GM21717 (cell line): ENCODE results near the gene CFAP70.
"Not testable (repeated sequence)": the region's sequence is repeated elsewhere in the genome, so short reads cannot be mapped to it uniquely, and the experiment has no call there.

Experiments
- ATAC-seq: cut with Tn5 transposase; IDR thresholded peaks from one replicate; pipeline ENCODE4 v1.9.1; 2021; ENCODE audit warnings: mild to moderate bottlenecking, moderate library complexity; ENCODE audit not compliant: unreplicated experiment

The CFAP70 gene

DNA sequence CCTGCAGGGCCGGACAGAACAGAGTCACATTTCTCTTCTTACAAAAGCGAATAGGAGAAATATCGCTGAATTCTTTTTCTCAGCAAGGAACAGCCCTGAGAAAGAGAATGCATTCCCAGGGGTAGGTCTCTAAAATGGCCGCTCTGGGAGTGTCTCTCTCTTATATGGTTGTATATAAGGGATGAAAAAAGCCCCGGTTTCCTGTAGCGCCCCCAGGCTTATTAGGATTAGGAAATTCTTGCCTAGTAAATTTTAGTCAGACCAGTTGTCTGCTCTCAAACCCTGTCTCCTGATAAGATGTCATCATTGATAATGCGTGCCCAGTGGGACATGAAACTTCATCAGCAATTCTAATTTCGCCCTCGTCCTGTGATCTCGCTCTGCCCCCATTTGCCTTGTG is 100.1 kb downstream of the CFAP70 start:
- ATAC-seq = not testable (repeated sequence)

DNA sequence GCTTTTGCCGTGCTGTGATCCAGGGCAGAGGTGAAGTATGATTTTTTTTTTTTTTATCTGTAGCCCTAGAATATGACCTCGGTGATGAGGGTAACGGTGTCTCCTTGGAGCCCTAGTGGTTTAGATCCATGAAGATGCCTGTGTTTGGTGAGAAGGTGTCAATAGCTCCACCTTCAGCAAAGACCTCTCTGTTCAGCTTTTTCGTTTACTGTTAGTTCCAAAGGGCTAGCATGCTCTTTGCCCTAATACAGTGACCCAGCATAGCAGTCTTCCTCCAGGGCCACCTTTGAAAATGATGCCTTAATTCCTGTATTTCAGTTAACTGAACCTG is 105.5 kb downstream of the CFAP70 start:
- no peak for ATAC-seq

DNA sequence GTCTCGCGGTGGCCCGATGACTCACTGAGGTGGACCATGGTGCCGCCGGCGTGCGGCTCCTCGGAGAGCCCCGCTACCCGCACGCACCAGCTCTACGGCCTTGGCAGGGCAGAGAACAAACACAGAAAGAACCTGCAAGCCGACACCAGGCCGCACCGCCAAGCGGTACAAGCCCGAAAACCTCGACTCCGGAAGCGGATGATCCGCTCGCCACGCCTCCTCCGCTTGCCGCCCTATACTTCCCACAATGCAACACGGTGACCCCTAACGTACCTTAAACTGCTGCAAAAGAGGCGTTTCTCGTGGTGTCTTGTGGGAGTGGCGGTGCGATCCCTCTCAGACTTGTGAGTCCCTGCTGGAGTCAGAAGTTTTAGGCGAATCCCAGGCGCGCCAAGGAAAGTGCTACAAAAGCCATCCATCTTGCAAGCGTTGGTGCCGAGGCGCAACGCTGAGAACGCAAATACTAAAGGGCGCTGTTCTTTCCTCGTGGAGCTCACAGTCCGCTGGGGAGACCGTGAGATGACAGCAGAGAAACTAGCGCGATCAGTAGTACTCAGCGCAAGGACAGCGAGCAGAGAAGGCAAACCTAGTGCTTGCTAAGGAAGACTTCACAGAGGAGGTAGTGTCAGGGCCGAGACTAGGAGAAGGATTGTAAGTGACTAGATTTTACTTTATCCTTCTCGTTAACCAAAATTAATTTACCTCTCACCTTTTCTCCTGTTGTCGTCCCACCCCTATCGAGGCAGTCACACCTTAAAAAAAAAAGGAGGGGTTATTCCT is 106.0 kb downstream of the CFAP70 start, which contains the start of gene MRPS16:
TSS of gene MRPS16 (minus strand) at position 200 of the 780 bp plus-strand sequence. CDS start at position 38, 162 bp downstream.
- ATAC-seq = peak; percentile 63

DNA sequence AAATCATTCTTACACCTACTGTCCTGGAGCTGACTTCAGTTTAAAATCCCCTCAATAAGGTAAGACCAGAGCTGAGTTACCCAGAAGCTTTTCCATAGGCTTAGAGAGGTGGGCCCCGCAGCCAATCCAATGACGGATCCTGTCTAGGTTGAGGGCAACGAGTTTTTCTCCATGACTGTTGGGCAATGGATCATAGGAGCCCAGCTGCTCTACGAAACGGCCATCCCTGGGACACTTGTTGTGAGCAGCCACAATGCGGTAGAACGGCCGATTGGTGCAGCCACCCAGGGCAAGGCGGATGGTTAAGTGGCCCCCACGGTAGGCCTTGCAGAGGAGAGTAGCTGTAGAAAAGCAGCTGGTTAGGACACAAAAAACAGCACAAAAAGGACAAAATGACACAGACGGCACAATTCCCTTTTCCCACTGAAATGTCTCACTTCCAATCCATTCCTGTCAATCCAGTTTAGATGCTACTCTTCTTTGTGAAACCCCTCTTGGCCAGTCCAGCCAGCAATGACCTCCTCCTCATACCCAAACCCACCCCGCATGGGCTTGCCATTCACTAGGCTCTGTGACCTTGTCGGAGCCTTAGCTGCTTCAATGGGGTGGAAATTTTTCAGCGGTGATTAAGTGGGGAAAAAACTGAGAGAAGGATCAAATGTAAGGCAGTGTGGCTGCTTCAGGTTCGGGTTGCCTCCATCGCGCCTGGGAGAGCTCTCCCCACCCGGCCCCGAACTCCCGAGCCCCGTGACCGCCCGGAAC is 106.8 kb downstream of the CFAP70 start:
- peak; percentile 37 for ATAC-seq

DNA sequence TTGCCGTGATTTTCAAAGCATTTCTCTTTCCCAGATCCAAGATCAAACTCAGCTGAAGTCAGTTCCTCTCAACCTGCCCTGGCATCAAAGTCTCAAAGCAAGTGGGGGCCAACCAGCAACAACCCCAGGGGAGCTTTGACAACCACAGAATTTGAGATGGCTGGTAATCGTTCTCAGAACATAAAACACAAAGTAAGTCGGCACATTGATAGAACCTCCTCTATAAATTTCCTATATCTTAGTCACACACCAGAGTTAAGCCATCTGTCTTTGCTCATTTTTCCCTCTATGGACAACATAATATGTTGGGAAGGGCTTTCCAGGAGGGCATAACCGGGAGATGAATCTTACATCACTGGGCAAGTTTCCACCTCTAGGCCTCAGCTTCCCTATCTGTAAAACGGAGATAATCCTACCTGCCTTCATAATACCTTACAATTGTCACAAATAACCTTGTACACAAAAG is 110.4 kb downstream of the CFAP70 start:
- no peak for ATAC-seq

DNA sequence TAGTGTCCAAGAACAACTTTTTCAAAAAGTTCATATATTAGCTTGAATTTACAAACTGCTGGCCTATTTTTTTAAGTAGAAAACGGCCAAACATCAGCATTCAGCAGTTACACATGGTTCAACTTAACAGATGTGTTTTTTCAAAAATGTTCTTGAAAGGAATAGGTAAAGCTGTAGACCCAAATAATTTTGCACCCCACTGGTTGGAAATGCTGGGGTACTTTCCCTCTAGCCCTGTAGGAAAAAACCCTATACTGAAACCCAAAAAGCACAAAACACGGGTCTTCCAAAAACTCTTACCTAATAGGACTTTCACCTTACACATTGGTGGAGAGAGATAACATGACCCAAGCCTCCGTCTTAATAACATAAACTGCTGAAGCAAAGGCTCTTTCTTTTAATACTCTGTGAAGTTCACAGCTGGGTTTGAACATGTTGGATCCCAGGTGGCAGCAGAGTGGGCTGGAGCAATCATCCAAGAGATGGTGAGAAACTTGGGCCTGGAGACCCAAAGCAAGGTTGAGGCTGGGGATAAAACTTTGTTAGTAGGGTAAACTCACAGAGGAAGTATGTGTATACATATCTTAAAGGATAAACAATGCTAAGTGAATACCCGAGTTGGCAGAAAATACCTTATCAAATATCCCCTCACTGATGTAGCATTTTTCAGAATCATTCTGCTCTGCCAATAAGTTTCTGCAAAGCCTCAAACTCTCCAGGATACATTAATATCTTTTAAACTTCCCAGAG is 111.0 kb downstream of the CFAP70 start:
- no peak for ATAC-seq

- ATAC-seq = peak; percentile 68
Observed at GRCh38 chr10:73246646-73247508, 111.8 kb downstream of the CFAP70 start, which contains the start of gene DNAJC9. DNAJC9 (minus strand) TSS chr10:73247255; CDS start chr10:73247189, 66 bp downstream.

GRCh38 chr10:73246322-73246645 is 112.4 kb downstream of the CFAP70 start:
- no peak for ATAC-seq

- ATAC-seq = no peak
Observed at GRCh38 chr10:73244866-73245477, 113.7 kb downstream of the CFAP70 start.

- no peak for ATAC-seq
Observed at GRCh38 chr10:73239908-73240307, 118.8 kb downstream of the CFAP70 start.

DNA sequence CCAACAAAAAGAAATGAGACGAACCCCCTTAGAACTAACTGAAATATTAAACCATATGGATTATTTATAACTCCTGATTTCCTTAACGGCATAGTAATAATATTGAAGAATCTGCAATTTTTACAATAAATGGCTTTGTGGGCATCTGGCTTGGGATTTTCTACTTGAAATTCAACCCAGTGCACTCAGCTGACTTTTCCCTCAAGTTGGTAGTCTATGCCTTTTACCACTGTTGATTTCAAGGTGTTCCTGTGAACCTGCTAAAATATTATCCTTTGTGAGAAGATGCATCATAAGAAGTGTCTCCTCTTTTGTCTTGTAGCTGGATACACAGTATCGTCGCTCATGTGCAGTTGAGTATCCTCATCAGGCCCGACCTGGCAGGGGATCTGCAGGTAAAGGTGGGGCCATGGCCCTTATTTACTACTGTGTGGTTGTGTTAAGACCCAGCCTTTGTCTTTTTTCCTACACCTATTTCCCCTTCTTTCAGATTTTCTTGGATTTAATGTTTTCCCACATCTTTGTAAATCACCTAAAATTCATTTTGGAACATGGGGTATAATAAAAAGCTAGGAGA is 119.6 kb downstream of the CFAP70 start:
- ATAC-seq = no peak

DNA sequence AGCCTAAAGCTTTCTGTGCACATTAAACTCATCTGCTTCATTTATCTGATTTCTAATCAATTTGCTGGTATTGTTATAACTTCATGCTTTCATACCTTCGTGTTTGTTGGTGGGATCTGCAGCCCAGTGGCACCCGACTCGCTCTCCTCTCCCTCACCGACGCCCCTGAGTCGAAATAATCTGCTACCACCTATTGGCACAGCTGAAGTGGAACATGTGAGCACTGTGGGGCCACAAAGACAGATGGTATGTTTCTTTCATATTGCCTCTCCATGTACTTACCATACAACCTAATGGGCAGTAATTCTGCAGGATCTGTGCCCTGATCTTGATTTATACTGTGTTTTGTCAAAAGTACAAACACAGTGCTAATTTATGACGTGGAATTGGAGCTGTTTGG is 124.0 kb downstream of the CFAP70 start:
- no peak for ATAC-seq

DNA sequence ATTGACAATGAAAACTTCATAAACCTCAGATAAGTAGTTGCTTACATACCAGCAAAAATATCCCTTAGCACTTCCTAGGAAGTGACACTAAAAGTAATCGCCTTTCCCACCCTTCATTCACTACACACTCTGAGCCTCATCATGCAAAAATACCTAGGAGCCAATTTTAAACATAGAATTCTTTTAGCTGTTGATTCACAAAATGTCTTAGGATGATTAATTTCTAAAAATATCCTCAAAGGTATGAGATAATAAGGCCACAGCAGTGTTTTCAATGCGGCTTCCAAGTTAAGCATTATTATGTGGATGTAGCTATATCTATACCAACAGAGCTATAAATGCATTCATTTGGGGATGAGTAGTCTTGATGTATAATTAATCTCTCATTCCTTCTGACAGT is 124.8 kb downstream of the CFAP70 start:
- ATAC-seq = no peak

DNA sequence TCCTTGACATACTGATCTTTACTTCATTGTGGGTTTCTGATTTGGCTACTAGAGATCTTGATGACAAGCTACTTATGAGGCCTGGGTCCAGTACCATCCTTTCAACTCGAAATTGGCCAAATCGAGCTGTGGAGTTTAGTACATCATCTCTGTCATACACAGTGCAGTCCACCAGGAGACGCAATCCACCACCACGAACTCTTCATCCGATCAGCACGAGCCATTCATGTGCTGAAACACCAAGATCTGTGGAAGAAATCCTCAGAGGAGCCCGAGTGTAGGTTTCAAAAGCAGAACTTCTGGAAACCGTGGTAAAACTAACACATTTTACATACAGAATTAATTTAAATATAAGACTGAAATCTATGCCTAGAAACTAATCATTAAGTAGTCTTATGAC is 125.8 kb downstream of the CFAP70 start:
- ATAC-seq = no peak

GRCh38 chr10:73229567-73229966 is 129.1 kb downstream of the CFAP70 start:
- ATAC-seq = no peak

GRCh38 chr10:73228247-73228646 is 130.4 kb downstream of the CFAP70 start:
- ATAC-seq = no peak

GRCh38 chr10:73226663-73227062 is 132.0 kb downstream of the CFAP70 start:
- no peak for ATAC-seq

GRCh38 chr10:73225518-73225917 is 133.1 kb downstream of the CFAP70 start:
- ATAC-seq = no peak

DNA sequence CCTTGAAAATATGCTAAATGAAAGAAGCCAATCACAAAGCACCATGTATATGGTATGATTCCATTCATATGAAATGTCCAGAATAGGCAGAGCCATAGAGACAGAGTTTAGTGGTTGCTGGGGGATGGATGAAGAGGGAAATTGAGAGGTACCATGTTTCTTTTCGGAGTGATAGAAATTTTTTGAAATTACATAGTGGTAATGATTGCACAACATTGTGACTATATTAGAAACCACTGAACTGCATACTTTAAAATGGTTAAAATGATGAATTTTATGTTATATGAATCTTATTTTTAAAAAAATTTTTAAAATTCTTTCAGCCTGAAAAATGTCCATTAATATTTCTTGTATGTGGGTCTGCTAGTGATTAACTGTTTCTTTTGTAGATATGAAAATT is 137.7 kb downstream of the CFAP70 start:
- no peak for ATAC-seq

DNA sequence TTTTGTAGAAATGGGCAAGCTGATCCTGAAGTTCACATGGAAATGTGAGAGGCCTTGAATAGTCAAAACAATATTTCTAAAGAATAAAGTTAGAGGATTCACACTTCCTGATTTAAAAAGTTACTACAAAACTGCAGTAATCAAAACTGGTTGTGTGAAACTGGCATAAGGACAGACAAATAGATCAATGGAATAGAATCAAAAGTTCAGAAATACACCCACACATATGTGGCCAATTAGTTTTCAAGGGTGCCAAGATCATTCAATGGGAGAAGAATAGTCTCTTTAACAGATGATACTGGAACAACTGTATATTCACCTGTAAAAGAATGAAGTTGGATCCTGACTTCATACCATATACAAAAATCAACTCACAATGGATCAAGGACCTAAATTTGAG is 139.3 kb downstream of the CFAP70 start:
- no peak for ATAC-seq
